T-helper 22 cell (primary cell): ENCODE measurements around the gene NEK1.
"Not testable (repeated sequence)": the region's sequence is repeated elsewhere in the genome, so short reads cannot be mapped to it uniquely, and the experiment has no call there.

Experiments used
- DNase-seq: peaks from one replicate; pipeline ENCODE4 v3.0.0-alpha.2; 2020; ENCODE audit warnings: low read depth

The NEK1 gene

DNA sequence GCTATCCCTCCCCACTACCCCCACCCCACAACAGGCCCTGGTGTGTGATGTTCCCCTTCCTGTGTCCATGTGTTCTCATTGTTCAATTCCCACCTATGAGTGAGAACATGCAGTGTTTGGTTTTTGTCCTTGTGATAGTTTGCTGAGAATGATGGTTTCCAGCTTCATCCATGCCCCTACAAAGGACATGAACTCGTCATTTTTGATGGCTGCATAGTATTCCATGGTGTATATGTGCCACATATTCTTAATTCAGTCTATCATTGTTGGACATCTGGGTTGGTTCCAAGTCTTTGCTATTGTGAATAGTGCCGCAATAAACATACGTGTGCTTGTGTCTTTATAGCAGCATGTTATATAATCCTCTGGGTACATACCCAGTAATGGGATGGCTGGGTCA, 118.1 kb downstream of the NEK1 start:
- not testable (repeated sequence) for DNase-seq

DNA sequence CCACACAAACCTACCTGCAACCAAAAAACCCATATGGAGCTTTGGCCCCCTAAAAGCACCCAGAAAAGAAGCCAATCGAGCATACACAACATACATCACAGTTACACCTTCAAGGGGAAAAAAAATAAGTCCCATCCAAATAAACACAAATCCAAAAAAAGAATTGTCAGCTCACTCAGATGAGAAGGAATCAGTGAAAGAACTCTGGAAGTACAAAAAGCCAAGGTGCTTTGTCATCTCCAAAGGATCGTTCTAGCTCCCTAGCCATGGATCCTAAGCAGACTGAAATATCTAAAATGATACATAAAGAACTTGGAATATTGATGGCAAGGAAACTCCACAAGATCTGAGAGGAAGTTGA, 119.2 kb downstream of the NEK1 start:
- no peak for DNase-seq

DNA sequence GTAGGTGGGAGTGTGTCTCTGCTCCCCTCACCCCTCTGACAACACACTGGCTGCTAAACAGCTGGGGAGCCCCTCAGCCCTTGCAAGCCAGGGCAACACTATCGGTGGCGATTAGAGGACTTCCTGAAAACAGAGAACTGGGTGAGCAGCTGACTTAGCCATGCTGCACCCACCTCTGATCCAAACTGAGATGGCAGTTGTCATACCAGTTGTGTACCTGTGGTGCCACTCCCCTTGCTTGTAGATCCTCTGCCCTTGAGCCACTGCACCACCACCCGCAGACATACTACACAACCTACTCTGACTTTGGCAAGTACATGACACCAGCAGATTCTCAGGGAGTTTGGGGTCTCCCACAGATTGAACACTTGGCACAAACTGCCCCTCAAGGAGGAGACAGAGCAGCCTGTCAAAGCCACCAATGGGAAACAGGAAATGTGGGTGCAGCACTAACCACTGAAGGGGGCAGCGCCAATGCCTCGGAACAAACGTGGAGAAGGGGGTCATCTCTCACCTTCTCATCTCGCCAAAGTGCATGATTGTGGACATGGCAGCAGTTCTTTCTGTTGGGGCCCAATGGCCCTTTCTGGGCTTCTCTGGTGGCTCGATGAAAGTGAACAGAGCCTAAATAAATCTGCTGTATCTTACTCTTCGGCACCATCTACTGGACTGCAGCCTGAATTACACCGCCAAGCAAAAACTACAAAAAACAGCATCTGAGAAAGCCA, 119.8 kb downstream of the NEK1 start:
- no peak for DNase-seq

DNA sequence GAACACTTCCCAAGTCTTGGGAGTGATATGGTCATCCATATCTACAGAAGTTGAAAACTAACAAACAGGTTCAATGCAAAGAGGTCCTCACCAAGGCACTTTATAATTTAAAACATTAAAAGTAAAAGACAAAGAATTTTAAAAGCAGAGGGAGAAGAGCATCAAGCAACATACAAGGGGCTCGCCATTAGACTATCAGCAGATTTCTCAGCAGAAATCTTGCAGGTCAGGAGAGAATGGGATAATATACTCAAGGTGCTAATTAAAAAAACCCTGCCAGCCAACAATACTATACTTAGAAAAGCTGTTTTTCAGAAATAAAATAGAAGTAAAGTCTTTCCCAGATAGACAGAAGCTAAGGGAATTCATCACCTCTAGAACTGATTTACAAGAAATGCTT, 121.2 kb downstream of the NEK1 start:
- DNase-seq = no peak

DNA sequence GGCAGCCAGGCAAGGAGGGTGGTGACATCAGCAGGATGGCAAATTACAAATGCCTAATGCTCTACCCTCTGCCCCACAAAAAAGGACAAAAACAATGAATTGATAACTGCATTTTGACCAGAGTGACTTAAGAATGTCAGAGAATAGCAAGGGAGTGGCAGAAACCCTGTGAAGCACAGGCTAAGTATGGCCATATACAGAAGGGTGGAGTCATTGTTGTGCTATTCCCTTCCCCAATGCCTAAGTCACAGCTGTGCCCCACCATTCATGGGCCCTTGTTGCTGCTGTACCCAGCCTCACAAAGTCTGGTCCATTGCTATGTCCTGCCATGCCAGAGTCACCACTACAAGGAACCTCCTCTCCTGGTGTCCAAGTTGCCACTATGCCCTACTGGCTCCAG, 123.1 kb downstream of the NEK1 start:
- no peak for DNase-seq

DNA sequence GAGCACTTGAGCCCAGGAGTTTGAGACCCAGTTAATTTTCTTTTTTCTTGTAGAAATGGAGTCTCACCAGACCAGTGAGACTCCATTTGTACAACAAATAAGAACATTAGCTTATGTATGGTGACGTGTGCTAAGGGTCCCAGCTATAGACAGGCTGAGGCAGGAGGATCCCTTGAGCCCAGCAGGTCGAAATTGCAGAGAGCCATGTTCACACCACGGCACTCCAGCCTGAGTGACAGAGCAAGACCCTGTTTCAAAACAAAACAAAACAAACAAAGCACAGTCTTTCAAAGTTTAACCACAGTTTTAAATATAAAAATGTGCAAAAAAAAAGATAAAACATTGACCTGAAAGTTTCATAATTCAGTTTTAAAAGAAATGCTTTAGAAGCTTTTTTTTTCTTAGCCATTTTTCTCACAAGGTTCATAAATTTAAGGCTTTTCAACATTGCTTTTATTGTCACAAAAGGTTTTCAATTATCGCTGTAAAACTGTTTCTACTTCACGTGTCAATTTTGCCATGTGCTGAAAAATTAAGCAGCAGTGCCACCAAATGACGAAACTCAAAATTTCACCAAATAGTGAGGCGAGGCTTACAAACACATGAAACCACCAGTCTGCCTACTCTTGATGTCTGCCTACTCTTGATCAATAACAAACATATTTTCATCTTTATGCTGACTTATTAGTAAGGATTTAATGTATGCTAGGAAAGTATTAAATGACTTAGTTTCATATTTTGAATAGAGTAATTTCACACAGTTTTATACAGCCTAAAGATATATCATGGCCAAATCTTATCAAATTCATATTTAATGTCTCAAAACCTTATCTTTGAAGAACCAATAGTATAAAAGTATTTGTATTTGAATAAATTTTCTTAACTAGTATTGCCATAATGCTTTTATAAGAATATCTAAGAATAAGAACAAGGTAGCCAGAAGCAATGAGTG, 126.3 kb downstream of the NEK1 start:
- no peak for DNase-seq

DNA sequence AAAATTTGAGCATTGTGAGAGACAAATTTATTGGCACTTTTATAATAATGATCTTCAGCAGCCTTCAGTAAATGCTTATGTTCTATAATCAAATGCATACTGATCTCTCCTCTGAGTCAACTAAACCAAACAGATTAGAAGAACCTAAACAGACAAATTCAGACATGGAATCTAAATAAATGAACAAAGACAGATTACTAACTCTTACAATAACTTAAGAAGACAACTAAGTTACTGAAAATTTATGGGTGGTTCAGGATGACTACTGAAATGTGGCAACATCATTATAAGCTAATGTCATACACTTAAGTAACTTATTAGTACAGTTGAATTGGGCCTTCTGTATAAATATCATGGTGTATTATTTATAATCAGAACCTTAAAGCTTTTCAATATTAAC, 127.3 kb downstream of the NEK1 start:
- DNase-seq = no peak

DNA sequence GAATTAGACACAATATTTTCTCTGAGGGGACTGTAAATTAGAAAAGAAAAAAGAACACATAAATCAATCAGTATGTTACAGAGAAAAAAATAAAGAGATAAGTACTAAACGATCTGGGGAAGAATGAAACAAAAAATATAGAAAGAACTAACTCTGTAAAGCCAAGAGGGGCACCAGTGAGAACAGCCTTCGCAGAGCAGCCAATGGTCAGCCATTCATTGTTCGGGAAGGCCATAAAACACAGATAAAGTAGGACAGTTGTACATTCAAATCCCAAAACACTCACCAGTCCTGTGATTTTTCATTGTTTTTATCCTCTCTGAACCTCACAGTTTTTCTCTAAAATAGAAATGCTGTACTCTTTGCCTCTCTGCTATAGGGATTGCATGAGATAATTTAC, 127.9 kb downstream of the NEK1 start:
- DNase-seq = no peak

DNA sequence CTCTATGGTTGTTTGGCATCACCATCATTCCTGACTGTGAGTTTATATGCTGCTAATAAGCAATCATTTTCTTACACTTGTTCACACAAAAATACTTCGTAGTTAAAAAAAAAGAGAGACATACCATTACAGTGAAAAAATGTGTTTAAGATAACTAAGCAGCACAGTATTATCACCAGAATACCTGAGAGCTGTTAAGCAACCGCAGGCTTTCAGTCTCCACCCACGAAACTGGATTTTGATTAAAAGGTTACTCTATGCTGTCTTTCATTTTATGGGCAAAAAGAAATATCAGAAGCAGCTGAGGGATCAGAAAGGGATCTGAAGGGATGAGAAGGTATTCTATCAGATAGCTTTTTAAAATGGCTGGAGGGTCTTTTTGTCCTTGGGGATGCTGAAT, 148.3 kb downstream of the NEK1 start:
- DNase-seq = no peak

DNA sequence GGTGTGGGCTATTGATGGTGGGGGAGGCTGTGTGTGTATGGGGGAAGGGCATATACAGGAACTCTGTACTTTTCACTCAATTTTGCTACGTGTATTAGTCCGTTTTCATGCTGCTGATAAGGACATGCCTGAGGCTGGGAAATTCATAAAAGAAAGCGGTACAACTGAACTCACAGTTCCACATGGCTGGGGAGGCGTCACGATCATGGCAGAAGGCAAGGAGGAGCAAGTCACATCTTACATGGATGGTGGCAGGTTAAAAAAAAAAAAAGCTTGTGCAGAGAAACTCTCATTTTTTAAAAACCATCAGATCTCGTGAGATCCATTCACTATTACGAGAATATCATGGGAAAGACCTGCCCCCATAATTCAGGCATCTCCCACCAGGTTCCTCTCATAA, 152.3 kb downstream of the NEK1 start:
- DNase-seq = no peak

DNA sequence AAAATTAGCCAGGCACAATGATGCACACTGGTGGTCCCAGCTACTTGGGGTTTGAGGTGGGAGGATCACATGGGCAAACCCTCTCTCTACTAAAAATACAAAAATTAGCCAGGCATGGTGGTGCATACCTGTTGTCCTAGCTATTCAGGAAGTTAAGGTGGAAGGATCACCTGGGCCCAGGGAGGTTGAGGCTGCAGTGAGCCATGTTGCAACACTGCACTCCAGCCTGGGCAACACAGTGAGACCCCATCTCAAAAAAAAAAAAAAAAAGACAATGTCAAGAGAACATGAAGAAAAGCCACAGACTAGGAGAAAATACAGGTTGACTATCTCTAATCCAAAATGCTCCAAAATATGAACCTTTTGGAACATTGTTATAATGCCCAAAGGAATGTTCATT, 153.8 kb downstream of the NEK1 start:
- no peak for DNase-seq

DNA sequence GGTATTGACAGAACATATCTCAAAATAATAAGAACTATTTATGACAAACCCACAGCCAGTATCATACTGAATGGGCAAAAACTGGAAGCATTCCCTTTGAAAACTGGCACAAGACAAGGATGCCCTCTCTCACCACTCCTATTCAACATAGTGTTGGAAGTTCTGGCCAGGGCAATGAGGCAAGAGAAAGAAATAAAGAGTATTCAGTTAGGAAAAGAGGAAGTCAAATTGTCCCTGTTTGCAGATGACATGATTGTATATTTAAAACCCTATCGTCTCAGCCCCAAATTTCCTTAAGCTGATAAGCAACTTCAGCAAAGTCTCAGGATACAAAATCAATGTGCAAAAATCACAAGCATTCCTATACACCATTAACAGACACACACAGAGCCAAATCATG, 159.7 kb downstream of the NEK1 start:
- not testable (repeated sequence) for DNase-seq

DNA sequence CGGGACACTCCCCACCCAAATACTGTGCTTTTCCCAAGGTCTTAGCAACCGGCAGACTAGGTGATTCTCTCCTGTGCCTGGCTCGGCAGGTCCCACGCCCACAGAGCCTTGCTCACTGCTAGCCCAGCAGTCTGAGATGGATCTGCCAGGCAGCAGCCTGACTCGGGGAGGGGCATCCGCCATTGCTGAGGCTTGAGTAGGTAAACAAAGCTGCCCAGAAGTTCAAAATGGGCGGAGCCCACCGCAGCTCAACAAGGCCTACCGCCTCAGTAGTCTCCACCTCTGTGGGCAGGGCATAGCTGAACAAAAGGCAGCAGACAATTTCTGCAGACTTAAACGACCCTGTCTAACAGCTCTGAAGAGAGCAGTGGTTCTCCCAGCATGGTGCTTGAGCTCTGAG, 163.4 kb downstream of the NEK1 start:
- not testable (repeated sequence) for DNase-seq

DNA sequence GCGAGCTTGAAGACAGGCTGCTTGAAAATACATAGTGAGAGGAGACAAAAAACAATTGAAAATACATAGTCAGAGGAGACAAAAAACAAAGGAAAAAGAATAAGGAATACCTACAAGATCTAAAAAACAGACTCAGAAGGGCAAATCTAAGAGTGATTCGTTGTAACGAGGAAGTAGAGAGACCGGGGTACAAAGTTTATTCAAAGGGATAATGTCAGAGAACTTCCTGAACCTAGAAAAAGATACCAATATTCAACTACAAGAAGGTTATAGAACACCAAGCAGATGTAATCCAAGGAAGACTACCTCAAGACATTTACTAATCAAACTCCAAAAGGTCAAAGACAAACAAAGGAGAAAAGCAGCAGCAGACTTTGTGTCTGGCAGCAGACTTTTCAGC, 165.6 kb downstream of the NEK1 start:
- DNase-seq = no peak

DNA sequence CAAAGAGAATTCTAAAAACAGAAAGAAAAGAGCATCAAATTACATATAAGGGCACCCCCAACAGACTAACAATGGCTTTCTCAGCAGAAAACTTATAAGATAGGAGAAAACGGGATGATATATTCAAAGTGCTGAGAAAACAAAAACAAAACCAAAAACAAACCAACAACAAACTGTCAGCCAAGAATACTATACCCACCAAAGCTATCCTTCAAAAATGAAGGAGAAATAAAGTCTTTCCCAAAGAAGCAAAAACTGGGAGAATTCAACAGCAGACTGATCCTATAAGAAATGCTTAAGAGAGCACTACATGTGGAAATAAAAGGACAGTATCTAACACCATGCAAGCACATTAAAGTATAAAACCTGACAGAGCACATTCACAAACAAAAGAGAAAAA, 168.6 kb downstream of the NEK1 start:
- DNase-seq = no peak

DNA sequence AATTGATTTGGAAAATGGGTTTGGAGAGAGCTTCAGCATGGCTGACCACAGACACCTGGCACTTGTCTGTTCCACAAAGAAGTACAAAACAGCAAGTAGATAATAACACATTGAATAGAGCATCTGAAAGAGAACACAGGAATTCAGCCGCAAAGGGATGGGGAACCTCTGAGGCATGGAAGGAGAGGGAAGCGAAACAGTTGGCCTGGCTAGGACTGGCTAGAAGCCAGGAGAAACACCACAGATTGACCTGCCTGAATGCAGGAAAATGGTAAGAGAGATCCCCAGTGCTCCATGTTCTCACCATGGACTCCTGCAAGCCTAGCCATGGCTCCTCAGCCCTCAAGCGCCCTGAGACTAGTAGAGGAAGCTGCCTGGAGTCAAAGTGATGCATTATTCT, 171.9 kb downstream of the NEK1 start:
- no peak for DNase-seq

DNA sequence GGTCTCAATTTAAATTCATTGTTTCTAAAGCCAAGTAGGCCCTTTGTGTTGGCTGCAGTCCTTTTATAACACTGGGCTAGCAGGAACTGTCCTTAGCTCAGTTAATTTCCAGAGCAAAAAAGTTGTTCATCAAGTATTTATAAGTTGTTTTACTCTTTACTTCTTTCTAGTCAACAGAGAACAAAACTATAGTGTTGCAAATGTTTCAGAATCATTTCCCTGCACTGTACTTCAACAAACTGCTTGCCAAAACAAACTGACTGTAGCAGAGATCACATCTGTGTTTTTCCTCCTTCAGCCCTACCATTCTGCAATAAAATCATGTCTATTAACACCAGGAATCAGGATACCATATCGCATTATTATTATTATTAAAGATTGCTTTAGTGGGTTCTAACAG, 173.1 kb downstream of the NEK1 start:
- no peak for DNase-seq

DNA sequence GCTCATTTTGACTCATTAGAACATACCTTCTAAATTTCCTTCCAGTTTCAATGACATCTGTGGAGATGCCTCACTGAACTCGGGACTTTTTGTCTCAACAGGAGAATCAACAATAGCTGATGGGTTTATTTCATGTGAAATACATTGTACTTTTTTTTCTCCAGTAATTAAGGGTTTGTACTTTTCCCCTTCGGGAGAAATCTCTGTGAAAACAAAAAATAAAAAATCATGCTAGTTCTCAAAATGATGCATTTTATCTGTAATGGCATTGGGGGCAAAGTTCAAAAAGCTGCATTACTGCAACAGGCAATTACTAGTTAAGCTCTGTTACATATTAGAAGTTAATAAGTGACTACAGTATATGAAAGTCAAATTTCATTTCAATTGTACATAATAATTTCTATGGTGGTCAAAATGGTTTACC, 174.3 kb downstream of the NEK1 start:
- no peak for DNase-seq

DNA sequence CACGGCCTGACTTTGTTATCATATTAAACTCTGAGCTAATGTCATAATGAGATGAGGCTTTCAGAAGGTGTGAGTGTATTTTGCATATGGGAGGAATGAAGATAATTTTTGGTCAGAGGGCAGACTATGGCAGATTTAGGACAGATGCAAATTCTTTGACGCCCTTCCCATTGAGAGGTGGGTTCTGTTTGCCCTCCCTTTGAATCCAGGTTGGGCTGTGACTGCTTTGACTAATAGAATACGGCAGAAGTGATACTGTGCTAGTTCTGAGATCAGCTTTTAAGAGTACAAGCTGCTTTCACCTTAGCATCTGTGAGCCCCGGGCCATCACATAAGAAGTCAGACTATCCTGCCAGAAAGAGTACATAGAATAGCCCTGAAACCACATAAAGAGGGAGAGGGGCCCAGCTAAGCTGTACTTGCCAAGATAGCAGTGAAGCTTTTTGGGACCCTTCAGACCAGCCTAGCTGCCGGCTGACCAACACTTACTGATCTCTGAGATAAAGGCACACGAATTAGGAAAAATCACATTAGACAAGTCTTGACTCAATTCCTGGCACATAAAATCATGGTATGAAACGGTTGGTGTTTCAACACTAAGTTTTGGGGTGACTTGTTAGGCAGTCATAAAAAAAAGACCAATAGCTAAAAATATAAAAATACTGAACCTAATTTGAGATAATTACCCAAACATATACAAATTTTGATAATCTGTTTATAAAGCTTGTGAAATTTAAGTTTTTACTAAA, 174.9 kb downstream of the NEK1 start:
- no peak for DNase-seq

DNA sequence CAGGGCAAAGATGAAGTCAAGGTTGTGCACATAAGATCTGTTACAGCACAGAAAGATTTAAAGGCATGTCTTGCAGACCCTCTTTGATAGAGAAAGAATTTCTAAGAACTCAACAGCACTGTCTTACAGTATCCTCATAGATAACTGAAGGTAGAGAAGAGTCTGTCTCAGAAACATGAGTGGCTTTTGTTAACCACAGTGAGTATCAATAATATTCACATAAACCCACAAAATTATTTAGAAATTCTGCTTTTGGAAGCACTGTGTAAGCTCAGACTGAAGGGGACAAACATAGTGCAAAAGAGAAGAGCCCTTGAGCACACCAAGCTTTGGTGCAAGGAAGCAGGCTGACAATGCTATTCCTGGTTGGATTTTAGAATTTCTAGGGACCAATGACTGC, 175.6 kb downstream of the NEK1 start:
- no peak for DNase-seq

DNA sequence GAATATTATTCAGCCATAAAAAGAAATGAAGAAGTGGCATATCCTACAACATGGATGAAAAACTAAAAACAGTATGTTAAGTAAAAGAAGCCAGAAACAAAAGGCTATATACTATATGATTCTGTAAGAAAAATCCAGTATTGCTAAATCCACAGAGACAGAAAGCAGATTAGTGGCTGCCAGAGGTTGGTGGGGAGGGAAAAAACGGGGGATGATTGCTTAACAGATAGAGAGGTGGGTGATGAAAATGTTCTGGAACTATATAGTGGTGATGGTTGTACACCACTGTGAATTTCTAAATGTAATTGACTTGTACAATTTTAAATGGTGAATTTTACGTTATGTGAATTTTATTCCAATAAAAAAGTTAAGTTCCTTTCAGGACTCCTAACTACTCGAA, 184.0 kb downstream of the NEK1 start:
- DNase-seq = no peak

DNA sequence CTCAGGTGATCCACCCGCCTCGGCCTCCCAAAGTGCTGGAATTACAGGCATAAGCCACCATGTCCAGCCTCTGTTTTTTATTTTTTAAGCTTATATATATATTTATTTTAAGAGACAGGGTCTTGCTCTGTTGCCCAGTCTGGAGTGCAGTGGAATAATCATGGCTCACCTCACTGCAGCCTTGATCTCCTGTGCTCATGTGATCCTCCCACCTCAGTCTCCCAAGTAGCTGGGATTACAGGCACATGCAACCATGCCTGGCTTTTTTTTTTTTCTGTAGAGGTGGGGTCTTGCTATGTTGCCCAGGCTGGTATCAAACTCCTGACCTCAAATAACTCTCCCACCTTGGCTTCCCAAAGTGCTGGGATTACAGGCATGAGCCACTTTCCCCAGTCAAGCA, 184.7 kb downstream of the NEK1 start:
- DNase-seq = not testable (repeated sequence)

DNA sequence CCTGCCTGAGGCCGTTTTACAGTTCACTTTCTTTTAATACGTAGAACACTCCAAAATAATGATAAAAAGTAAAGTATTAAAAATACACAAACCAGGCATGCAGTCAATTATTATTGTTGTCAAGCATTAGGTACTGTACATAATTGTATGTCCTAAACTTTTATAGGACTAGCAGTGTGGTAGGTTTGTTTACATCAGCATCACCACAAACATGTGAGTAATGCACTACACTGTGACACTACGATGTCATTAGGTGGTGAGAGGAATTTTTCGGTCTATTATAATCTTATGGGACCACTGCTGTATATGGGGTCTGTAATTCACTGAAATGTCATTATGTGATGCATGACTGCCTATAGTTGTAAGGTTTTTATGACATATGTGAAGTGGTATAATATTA, 192.1 kb downstream of the NEK1 start:
- DNase-seq = no peak
